Measurements from ENCODE around the gene TFAP2B. TPM values are rescaled to one million over a fixed set of nuclear protein-coding genes. Genes with fewer than 3 reads are reported as not detected.

Gene TFAP2B
- total RNA-seq, 6 experiments from 2014 or later, result not detected

DNA sequence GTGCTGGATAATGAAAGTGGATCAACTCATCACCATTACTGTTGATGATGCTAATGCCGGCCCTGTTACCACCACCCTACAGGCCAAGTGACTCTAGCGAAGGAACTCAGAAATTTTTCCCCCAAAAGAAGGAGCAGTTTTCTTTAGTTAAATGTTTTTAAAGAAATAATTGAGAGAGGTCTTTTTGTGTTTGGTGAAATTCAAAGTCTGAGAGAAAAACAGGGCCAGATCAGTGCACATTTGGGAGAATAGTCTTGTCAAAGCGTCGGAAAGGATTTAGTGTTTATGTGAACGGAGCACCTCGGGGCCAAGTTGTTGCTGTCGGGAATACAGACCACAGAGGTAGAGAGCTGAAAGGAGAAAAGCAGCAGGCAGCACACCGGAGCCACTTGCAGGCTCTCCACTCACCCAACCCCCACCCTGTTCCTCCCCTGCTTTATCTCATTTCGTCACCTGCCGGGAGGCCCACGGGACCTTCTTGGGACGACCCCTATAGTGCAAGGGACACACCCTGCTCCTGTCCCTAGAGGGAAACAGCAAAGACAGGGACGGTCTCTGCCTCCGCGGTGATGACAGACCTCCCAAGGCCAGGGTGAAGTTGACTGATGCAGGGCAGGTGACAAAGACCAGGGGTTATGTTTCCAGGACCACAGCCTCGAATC is 6.8 kb downstream of the TFAP2B start:
- H3K4me3 ChIP-seq, result no peak overlapping the region
- H3K27me3 ChIP-seq, result peaks cover 0 to 82% of the 10 kb centered on the region in 2 donors
- WGBS (ENCODE audit: insufficient coverage, low coverage, low lambda C conversion rate, missing lambda C conversion rate), result 1% methylated on average over 10 of the region's 16 CpGs
- H3K36me3 ChIP-seq, result no peaks in the 10 kb centered on the region
- H3K9me3 ChIP-seq, result no peaks in the 10 kb centered on the region
- intact Hi-C loops (cut with DNase I), result loop anchor here in 1 of 2 donors (10.0 kb wide), 1 partner anchor 519 kb away; no protein-coding TSS in a partner anchor
- TF ChIP-seq CTCF (IDR thresholded peaks at IDR 0.05) (no peak), POLR2A (IDR thresholded peaks at IDR 0.05) (no peak)
- no peak overlapping the region for H3K27ac ChIP-seq
- H3K4me1 ChIP-seq, result no peaks in the 10 kb centered on the region
- no peak for ATAC-seq
- DNase-seq, result no peak

- no peak for ATAC-seq
- no peaks in the 10 kb centered on the region for H3K36me3 ChIP-seq
- intact Hi-C loops (cut with DNase I), result loop anchor here in 1 of 2 donors (10.0 kb wide), 1 partner anchor 519 kb away; no protein-coding TSS in a partner anchor
- no peak overlapping the region for H3K27ac ChIP-seq
- no peaks in the 10 kb centered on the region for H3K4me1 ChIP-seq
- DNase-seq, result no peak
- 5% methylated on average over 16 of the region's 19 CpGs for WGBS (ENCODE audit: insufficient coverage, low coverage, low lambda C conversion rate, missing lambda C conversion rate)
- peaks cover 0 to 81% of the 10 kb centered on the region in 2 donors for H3K27me3 ChIP-seq
- H3K9me3 ChIP-seq, result no peaks in the 10 kb centered on the region
- TF ChIP-seq POLR2A (IDR thresholded peaks at IDR 0.05) (no peak), CTCF (IDR thresholded peaks at IDR 0.05) (no peak)
- H3K4me3 ChIP-seq, result no peak overlapping the region
These were observed 7.5 kb downstream of the TFAP2B start for GRCh38 chr6:50826037-50826761.

DNA sequence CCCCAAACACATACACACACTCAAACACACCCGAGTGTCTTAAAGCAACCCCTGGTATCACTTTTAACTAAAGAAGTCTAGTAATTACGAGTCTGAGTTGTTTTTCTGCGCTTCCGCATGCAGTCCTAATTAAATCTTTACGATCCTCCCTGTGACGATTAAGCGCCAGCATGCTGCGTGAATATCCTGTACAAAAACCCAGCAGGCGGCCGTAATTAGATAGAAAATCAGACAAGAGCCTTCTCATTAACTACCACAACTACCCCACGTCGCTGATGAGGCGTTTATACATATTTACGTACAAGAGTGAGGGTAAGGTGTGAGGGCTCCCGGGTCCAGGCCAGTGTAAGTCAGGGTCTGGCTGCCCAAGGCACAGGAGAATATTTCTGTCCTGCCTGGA is 8.1 kb downstream of the TFAP2B start:
- intact Hi-C loops (cut with DNase I), result loop anchor here in 1 of 2 donors (10.0 kb wide), 1 partner anchor 518 kb away; no protein-coding TSS in a partner anchor

DNA sequence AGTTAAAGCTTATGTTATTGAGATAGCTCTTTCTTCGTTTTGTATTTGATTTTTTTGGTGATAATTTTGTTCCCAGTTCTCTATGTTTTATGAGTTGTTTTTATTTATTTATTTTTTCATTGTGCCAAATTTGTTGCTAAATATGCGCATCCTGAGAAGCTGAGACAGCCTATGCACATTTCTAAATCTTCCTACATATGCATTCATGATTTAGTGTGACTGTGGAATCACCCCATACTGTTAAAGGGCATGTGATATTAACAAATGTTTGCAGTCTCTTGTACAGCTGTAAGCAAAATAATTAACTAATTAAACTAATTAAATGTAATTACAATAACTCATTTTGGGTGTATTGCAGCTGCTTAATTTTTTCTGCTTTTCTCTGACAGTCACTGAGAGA is 10.4 kb downstream of the TFAP2B start:
- Histone ChIP-seq H3K27me3 (peaks cover 0 to 56% of the 10 kb centered on the region in 2 donors), H3K27ac (no peak overlapping the region), H3K4me3 (no peak overlapping the region), H3K9me3 (no peaks in the 10 kb centered on the region), H3K36me3 (no peaks in the 10 kb centered on the region), H3K4me1 (no peaks in the 10 kb centered on the region)
- 32% methylated on average over 2 of the region's 2 CpGs for WGBS (ENCODE audit: insufficient coverage, low coverage, low lambda C conversion rate, missing lambda C conversion rate)
- ATAC-seq (no peak), DNase-seq (no peak)
- intact Hi-C loops (cut with DNase I), result loop anchor here in 1 of 2 donors (10.0 kb wide), 1 partner anchor 516 kb away; no protein-coding TSS in a partner anchor
- TF ChIP-seq CTCF (IDR thresholded peaks at IDR 0.05) (no peak), POLR2A (IDR thresholded peaks at IDR 0.05) (no peak)

More for the DNA sequence above, 8.1 kb downstream of the TFAP2B start:
- no peak overlapping the region for H3K4me3 ChIP-seq
- no peaks in the 10 kb centered on the region for H3K36me3 ChIP-seq
- H3K27ac ChIP-seq, result no peak overlapping the region
- no peak for DNase-seq
- 8% methylated on average over 14 of the region's 15 CpGs for WGBS (ENCODE audit: insufficient coverage, low coverage, low lambda C conversion rate, missing lambda C conversion rate)
- no peaks in the 10 kb centered on the region for H3K9me3 ChIP-seq
- no peak for ATAC-seq
- H3K27me3 ChIP-seq, result peaks cover 0 to 74% of the 10 kb centered on the region in 2 donors
- no peaks in the 10 kb centered on the region for H3K4me1 ChIP-seq
- no peak for TF ChIP-seq CTCF (IDR thresholded peaks at IDR 0.05)
- TF ChIP-seq POLR2A (IDR thresholded peaks at IDR 0.05), result no peak

All from right lobe of liver (tissue), 6 donors.